Subcutaneous adipose tissue (tissue), 4 donors: Measurements from ENCODE around the gene LDLRAD4. TPM values are rescaled to one million over a fixed set of nuclear protein-coding genes. Genes with fewer than 3 reads are reported as not detected.

ENCODE experiments used
- total RNA-seq, 4 donors: library from RNA; depleted of rRNA; stranded (reverse); fragments of >200 nt; gene quantifications; one replicate each; pipeline ENCODE4 v1.1.0, GENCODE V29; 2016
- TF ChIP-seq, protein P1 (sequence below): fragments of 450-650 bp; IDR thresholded peaks from one replicate; pipeline ENCODE4 v1.5.1; 2016; ENCODE audit warnings: low read depth, mild to moderate bottlenecking, control low read depth, antibody characterized with exemption, moderate library complexity

Gene LDLRAD4
- total RNA-seq, 4 donors from 2014 or later = 16.4 to 28.4 (median 21.6) TPM

DNA sequence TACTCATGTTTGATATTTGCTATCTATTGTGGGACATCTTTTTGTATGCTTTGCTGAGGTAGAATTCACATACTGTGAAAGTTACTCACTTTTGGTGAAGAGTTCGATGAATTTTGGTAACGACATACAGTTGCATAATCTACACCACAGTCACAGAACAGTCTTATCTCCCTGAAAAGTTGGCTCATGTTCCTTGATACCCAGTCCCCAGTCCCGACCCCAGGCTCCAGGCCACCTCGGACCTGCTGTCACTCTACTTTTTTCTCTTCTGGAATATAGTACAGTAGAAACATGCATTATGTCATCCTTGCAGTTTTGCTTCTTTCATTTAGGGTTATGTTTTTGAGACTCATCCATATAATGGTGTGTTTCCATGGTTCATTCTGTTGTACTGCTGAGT is 316.1 kb downstream of the LDLRAD4 start:
- TF ChIP-seq, protein P1, sequence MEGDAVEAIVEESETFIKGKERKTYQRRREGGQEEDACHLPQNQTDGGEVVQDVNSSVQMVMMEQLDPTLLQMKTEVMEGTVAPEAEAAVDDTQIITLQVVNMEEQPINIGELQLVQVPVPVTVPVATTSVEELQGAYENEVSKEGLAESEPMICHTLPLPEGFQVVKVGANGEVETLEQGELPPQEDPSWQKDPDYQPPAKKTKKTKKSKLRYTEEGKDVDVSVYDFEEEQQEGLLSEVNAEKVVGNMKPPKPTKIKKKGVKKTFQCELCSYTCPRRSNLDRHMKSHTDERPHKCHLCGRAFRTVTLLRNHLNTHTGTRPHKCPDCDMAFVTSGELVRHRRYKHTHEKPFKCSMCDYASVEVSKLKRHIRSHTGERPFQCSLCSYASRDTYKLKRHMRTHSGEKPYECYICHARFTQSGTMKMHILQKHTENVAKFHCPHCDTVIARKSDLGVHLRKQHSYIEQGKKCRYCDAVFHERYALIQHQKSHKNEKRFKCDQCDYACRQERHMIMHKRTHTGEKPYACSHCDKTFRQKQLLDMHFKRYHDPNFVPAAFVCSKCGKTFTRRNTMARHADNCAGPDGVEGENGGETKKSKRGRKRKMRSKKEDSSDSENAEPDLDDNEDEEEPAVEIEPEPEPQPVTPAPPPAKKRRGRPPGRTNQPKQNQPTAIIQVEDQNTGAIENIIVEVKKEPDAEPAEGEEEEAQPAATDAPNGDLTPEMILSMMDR = no peak

DNA sequence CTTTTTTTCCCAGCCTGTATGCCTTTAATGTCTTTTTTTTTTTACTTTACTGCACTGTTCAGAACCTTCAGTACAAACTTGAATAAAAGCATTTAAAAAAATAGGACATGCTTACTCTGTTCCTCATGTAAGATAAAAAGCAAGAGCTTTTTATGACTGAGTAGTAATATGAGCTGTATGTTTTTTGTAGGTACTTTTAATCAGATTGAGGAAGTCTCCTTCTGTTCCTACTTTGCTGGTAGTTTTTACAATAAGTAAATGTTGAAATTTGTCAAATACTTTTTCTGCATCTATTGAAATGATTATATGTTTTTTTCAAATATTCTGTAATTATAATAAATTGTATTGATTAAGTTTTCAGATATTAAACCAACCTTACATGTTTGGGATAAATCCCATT is 318.0 kb downstream of the LDLRAD4 start:
- TF ChIP-seq, protein P1 = no peak

- TF ChIP-seq, protein P1 = no peak
Measured at GRCh38 chr18:13537022-13537780, 318.6 kb downstream of the LDLRAD4 start.

DNA sequence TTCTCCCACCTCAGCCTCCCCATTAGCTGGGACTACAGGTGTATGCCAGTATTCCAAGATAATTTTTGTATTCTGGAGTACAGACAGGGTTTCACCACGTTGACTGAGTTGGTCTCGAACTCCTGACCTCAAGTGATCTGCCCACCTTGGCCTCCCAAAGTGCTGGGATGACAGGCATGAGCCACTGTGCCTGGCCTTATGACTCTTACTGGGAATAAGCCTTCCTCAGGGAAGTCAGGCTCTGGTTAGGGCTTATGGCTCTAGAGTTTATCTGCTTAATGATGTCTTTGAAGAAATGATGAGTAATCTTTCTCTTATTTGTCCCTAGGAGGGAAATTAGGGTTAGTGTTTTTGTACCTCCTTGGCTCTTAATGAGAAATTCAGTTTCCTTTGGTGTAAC is 320.1 kb downstream of the LDLRAD4 start:
- TF ChIP-seq, protein P1 = no peak

- TF ChIP-seq, protein P1 = no peak
Measured at GRCh38 chr18:13539050-13539449, 320.5 kb downstream of the LDLRAD4 start.

GRCh38 chr18:13539843-13540476 is 321.4 kb downstream of the LDLRAD4 start:
- TF ChIP-seq, protein P1 = no peak

- TF ChIP-seq, protein P1 = no peak
Measured at GRCh38 chr18:13540477-13541182, 322.1 kb downstream of the LDLRAD4 start.
